Ramos (cell line): ENCODE measurements around the gene GGT5.
"Not testable (repeated sequence)": the region's sequence is repeated elsewhere in the genome, so short reads cannot be mapped to it uniquely, and the experiment has no call there.

Source experiments
- in situ Hi-C: fragments of 300-500 bp; cut with MboI; formaldehyde crosslinking; loops from one replicate; pipeline ENCODE4 v1.14.3; 2022; ENCODE audit warnings: low sequenced_read_pairs; ENCODE audit not compliant: unreplicated experiment

The GGT5 gene

DNA sequence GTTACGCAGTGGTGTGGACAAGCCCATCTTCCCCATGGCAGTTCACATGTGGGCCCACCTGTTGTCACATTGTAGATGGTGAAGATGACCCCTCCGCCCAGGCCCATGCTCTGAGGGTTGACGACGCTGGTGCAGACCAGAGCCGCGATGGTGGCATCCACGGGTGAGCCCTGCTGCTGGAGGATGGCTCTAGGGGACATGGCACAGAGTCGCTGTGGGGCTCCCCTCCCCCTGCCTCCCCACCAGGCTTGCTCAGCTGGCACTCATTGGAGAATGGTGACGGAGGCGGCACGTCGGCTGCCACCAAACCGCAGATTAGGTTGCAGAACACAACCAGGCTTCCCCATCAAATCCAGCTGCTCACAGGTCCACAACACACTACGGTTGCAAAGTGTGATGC lies 11.1 kb downstream of the GGT5 start:
- in situ Hi-C loops: no loop called here

DNA sequence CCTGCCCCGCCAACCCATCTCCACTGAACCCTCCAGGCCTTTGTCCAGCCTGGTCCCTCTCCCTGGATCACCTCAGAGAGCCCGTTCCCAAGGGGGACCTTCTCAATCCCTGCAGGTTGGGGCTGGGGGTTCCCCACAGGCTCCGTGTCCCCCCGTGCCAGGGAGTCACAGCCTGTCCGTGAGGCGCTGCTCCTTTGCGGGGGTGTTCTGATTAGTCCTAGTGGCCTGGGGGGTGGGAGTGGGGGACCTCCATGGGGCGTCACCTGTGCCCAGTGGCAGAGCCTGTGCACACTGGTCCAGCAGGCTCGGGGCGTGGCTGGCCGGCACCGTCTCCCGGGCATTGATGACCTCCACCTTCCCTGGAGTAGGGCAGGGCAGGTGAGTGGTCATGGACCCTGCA lies 11.6 kb downstream of the GGT5 start:
- in situ Hi-C loops: no loop called here

DNA sequence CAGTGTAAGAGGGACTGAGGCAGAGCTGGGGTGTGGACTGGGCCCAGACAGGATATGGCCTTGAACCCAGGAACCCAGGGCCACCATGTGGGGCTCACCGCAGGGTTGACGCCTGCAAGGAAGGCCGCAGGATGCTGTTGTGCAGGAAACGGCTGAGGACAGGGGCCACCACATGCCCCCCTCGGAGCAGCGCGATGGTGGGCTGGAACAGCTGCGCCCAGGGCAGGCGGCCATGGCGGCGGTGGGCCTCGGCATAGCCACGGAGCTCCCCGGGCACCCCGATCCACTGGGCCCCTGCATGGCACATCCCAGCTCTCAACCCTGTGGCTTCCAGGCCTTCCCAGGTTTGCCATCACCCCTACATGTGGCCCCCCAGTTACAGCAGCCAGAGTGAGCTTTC lies 12.2 kb downstream of the GGT5 start:
- in situ Hi-C loops: no loop called here

DNA sequence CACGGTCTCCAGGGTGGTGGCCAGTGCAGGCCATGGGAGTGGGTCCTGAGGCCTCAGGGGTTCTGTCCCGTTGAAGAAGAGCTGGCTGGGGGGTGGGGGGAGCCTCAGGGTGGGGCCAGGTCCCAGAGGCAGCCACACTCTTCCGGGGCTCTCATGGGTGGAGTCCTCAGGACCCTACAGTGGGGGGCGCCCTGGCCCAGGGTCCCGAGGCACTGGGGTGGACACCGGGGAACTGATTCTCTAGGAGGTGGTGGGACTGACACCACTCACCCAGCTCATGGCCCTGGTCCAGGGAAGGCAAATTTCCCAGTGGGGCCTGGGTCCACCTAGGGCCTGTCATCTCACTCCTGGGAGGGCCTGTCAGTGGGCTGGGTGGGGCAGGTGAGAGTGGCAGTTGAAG lies 12.8 kb downstream of the GGT5 start:
- in situ Hi-C loops: no loop called here

DNA sequence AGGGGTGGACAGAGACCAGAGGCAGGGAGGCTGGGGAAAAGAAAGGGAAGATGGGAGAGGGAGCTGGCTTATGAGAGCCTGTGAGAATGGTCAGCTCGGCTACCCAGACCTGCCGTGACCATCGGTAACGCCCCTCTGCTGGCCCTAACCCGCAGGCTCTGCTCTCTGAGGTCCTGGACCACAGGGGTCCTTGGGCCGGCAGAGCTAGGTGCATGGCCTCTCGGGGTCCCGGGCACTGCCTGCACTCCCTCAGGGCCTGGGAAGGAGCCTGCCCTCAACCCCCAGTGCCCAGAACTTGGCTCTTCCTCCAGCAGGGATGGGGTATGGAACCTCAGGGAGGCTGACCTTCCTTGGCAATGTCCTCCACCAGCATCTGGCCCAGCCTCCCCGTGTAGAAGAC lies 13.2 kb downstream of the GGT5 start:
- in situ Hi-C loops: no loop called here

- in situ Hi-C loops: no loop called here
Measured at GRCh38 chr22:24230911-24231656, 13.8 kb downstream of the GGT5 start.

DNA sequence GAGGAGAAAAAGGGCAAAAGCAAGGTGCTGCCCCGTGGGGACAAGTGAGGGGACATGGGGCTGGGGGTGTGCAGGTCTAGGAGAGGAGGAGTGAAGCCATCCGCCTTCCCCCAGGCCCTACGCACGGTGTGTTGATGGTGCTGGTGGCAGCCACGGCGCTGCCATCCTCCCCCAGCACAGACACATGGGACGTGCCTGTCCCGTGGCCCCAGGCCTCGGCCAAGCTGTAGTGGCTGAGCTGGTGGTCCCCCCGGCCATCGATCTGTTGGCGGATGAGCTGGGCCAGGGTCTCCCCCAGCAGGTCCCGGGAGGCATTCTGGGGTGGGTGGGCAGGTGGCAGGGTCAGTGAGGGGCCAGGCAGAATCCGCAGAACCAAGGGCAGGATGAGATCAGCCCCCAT lies 18.9 kb downstream of the GGT5 start:
- in situ Hi-C loops: no loop called here

DNA sequence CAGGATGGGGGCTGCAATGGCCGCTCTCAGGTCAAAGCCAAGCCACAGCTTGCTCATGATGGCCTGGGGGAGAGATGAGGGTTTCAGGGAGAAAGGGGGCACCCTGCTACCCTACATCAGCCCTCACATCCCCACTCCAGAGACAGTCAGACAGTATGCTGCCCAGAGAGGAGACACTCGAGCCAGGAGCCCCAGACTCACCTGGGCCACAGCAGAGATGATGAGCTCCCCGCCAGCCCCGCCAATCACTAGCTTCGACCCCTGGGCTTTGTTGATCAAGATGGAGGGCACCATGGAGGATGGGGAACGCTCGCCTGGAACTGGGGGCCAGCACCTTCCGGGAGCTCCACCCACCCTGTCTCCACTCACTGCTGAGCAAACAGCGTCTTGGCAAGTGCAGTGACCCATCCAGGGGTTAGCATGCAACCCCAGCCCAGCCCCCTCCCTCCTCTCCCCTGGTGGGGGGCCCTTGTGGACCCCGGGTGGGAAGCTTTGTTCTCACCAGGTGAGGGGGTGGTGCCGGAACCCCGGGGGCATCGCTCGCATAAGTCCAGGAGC lies 19.8 kb downstream of the GGT5 start:
- in situ Hi-C loops: no loop called here

DNA sequence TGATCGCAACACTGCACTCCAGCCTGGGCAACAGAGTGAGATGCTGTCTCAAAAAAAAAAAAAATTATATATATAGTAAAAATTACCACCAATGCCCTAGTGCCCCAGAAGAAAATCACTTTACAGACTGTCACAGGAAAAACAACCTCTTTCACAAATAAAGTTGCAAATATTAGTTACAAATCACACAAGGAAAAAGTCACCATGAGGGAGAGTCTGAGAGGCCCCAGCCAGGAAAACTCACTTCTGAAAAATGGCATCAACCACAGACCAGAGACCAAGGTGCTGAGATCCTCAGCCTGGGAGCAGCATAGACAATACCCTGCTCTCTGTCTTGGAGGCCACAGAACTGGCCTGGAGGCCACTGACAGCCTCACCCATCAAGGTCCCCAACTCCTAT lies 20.4 kb downstream of the GGT5 start:
- in situ Hi-C loops: no loop called here

GRCh38 chr22:24219750-24220149 lies 25.1 kb downstream of the GGT5 start:
- in situ Hi-C loops: no loop called here

DNA sequence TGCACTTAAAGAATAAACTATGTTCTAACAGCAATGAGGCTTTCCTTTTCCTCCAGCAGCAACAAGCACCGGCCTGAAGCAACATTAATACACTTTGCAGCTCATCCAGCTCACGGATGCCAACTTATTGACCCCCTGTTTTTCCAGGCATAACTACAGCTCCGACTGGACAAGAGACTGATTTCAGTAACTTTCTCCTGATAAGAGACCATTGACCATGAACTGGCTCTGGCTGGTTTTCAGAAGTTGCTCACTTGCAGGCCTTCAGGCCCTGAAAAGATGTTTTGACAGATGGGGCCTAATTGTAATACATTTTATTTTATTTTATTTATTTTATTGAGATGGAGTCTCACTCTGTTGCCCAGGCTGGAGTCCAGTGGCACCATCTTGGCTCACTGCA lies 27.5 kb downstream of the GGT5 start:
- in situ Hi-C loops: no loop called here

DNA sequence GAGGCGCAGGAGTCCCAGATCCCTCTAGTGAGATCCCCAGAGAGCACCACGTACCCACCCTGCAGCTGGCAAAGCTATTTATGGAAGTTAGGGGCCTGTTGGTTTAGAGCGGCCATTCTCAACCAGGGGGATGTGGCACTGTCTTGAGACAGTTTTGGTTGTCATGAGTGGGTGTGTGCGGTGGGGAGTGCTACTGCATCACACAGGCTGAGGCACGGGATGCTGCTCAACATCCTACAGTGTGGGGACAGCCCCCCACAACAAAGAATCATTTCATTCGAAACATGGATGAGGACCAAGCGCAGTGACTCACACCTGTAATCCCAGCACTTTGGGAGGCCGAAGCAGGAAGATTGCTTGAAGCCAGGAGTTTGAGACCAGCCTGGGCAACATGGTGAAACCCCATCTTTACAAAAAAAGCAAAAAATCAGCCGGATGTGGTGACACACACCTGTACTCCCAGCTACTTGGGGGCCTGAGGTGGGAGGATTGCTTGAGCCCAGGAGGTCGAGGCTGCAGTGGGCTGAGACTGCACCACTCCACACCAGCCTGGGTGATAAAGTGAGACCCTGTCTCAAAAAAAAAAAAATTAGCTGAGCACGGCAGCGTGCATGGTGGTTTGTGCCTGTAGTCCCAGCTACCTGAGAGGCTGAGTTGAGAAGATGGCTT lies 28.2 kb downstream of the GGT5 start:
- in situ Hi-C loops: no loop called here

GRCh38 chr22:24214467-24215285 lies 30.2 kb downstream of the GGT5 start:
- in situ Hi-C loops: no loop called here

GRCh38 chr22:24213111-24213510 lies 31.8 kb downstream of the GGT5 start:
- in situ Hi-C loops: not testable (repeated sequence)

- in situ Hi-C loops: not testable (repeated sequence)
Measured at GRCh38 chr22:24211716-24212115, 33.2 kb downstream of the GGT5 start.

DNA sequence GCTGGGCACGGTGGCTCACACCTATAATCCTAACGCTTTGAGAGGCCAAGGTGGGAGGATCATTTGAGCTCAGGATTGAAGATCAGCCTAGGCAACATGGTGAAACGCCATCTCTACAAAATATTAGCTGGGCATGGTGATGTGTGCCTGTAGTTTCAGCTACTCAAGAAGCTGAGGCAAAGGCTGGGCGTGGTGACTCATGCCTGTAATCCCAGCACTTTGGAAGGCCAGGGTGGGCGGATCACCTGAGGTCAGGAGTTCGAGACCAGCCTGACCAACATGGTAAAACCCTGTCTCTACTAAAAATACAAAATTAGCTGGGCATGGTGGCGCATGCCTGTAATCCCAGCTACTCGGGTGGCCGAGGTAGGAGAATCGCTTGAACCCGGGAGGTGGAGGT lies 34.5 kb downstream of the GGT5 start:
- in situ Hi-C loops: not testable (repeated sequence)

GRCh38 chr22:24209687-24210086 lies 35.2 kb downstream of the GGT5 start:
- in situ Hi-C loops: no loop called here

GRCh38 chr22:24209016-24209415 lies 35.9 kb downstream of the GGT5 start:
- in situ Hi-C loops: no loop called here

DNA sequence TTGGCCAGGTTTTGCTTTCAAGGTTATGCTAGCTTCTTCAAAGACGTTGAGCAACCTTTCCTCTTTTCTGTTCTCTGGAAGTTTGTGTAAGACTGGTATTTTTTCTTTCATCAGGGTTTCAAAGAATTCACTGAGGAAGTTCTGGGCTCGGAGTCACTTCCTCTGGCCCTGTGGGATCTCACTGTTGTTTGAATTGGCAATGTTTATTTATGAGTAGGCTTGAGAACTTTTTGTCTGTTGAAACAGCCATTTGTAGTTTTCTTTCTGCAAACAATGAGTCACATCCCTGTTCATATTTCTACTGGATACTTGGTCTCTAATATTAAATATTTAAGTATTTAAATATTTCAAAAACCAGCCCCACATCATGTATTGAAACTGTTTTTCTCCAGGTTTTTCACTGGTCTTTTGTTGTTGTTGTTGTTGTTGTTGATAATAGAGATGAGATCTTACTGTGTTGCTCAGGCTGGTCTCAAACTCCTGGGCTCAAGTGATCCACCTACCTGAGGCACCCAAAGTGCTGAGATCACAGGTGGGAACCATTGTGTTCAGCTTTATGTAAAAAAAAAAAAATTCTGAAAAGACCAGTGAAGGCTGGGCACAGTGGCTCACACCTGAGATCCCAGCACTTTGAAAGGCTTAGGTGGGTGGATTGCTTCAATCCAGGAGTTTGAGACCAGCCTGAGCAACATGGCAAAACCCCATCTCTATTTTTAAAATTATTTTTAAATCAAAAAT lies 36.7 kb downstream of the GGT5 start:
- in situ Hi-C loops: no loop called here

DNA sequence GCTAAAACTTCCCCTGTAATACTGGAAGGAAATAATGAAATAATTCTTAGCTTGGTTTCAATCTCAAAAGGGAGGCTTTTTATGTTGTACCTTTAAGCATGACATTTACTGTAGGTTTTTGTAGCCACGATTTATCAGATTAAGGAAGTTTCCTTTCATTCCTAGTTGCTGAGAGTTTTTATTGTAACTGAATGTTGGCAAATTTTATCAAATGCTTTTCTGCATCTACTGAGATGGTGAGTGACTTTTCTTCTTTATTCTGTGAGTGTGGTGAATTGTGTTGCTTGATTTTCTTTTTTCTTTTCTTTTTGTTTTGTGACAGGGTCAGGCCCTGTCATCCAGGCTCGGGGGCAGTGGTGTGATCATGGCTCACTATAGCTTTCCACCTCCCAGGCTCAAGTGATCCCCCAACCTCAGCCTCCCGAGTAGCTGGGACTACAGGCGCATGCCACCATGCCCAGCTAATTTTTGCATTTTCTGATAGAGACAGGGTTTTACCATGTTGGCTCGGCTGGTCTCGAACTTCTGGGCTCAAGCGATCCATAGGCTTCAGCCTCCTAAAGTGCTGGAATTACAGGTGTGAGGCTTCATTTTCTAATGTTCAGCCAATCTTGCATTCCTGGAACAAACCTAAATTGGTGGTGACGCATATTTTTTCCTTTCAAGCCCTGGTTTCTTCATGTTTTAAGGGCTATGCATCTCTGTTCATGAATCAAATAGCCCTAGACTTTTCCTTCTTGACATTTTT lies 37.4 kb downstream of the GGT5 start:
- in situ Hi-C loops: no loop called here
